Glutamatergic neuron (in vitro differentiated cells): ENCODE data around the gene SRSF6. TPM values are rescaled to one million over a fixed set of nuclear protein-coding genes. Genes with fewer than 3 reads are reported as not detected.

Source experiments
- DNase-seq: peaks from one replicate; pipeline ENCODE4 v3.0.0; 2022
- H3K27ac Mint-ChIP-seq: one replicate; pipeline ENCODE4 v1.8.0; 2020; ENCODE audit warnings: mild to moderate bottlenecking, mixed read lengths, inconsistent platforms; ENCODE audit not compliant: unreplicated experiment
- H3K27me3 Mint-ChIP-seq: one replicate; pipeline ENCODE4 v1.8.0; 2020; ENCODE audit warnings: mild to moderate bottlenecking, moderate library complexity, mixed read lengths, inconsistent platforms; ENCODE audit not compliant: unreplicated experiment
- H3K36me3 Mint-ChIP-seq: one replicate; pipeline ENCODE4 v1.8.0; 2020; ENCODE audit warnings: mild to moderate bottlenecking, mixed read lengths, inconsistent platforms; ENCODE audit not compliant: unreplicated experiment
- H3K4me1 Mint-ChIP-seq: one replicate; pipeline ENCODE4 v1.8.0; 2020; ENCODE audit warnings: mild to moderate bottlenecking, low read depth, mixed read lengths, inconsistent platforms; ENCODE audit not compliant: unreplicated experiment
- H3K4me3 Mint-ChIP-seq: one replicate; pipeline ENCODE4 v1.8.0; 2020; ENCODE audit warnings: mild to moderate bottlenecking, mixed read lengths, inconsistent platforms; ENCODE audit not compliant: unreplicated experiment
- H3K9me3 Mint-ChIP-seq: one replicate; pipeline ENCODE4 v1.8.0; 2020; ENCODE audit warnings: mild to moderate bottlenecking, moderate library complexity, mixed read lengths, inconsistent platforms; ENCODE audit not compliant: unreplicated experiment
- CTCF ChIP-seq: fragments of 200-600 bp; sonication (generic); IDR thresholded peaks from one replicate; pipeline ENCODE4 v1.5.0; 2021; ENCODE audit not compliant: partially characterized antibody, unreplicated experiment
- total RNA-seq: library from RNA; stranded (reverse); fragmentation: NEBNext Ultra II Directional; extraction: Animal tissue kit (Norgen Biotek cat#: 25700); gene quantifications from one replicate; pipeline ENCODE4 v1.2.1, GENCODE V29; 2021; ENCODE audit not compliant: unreplicated experiment

SRSF6 gene
- total RNA-seq, 1 donor from 2014 or later, result 161 TPM

GRCh38 chr20:43460830-43461200 is 3.1 kb downstream of the SRSF6 start:
- Mint-ChIP-seq H3K27ac (no peak overlapping the region), H3K27me3 (peaks cover 9% of the 10 kb centered on the region), H3K4me3 (peak overlapping the region; percentile 14), H3K9me3 (peaks cover 11% of the 10 kb centered on the region), H3K36me3 (peaks cover 7% of the 10 kb centered on the region), H3K4me1 (peaks cover 2% of the 10 kb centered on the region)
- no peak for TF ChIP-seq CTCF
- DNase-seq, result no peak

GRCh38 chr20:43461894-43462659 is 4.4 kb downstream of the SRSF6 start:
- no peak overlapping the region for H3K4me3 Mint-ChIP-seq
- H3K4me1 Mint-ChIP-seq, result peaks cover 2% of the 10 kb centered on the region
- peaks cover 7% of the 10 kb centered on the region for H3K36me3 Mint-ChIP-seq
- TF ChIP-seq CTCF, result no peak
- no peak overlapping the region for H3K27ac Mint-ChIP-seq
- peaks cover 9% of the 10 kb centered on the region for H3K27me3 Mint-ChIP-seq
- peaks cover 7% of the 10 kb centered on the region for H3K9me3 Mint-ChIP-seq
- no peak for DNase-seq

GRCh38 chr20:43462660-43463526 is 5.2 kb downstream of the SRSF6 start:
- no peak overlapping the region for H3K27ac Mint-ChIP-seq

GRCh38 chr20:43463527-43464218 is 6.0 kb downstream of the SRSF6 start:
- TF ChIP-seq CTCF, result no peak
- H3K9me3 Mint-ChIP-seq, result no peaks in the 10 kb centered on the region
- no peak overlapping the region for H3K4me3 Mint-ChIP-seq
- H3K36me3 Mint-ChIP-seq, result peaks cover 7% of the 10 kb centered on the region
- H3K4me1 Mint-ChIP-seq, result peaks cover 2% of the 10 kb centered on the region
- H3K27ac Mint-ChIP-seq, result peak overlapping the region; percentile 22
- DNase-seq, result no peak
- peaks cover 5% of the 10 kb centered on the region for H3K27me3 Mint-ChIP-seq

More at GRCh38 chr20:43462660-43463526, 5.2 kb downstream of the SRSF6 start:
- Mint-ChIP-seq H3K9me3 (peaks cover 1% of the 10 kb centered on the region), H3K4me3 (no peak overlapping the region), H3K27me3 (peaks cover 5% of the 10 kb centered on the region), H3K36me3 (peaks cover 7% of the 10 kb centered on the region), H3K4me1 (peaks cover 2% of the 10 kb centered on the region)
- DNase-seq, result no peak
- no peak for TF ChIP-seq CTCF
